Smooth muscle cell of the brain vasculature (primary cell): ENCODE measurements around the gene CYTH1.

ENCODE experiments used
- DNase-seq: peaks from one replicate; pipeline ENCODE4 v3.0.0-alpha.2; 2012; ENCODE audit warnings: low read depth, low spot score

CYTH1 gene

GRCh38 chr17:78804777-78805176 is 22.7 kb upstream of the CYTH1 start:
- DNase-seq, result no peak

GRCh38 chr17:78803186-78803845 is 21.2 kb upstream of the CYTH1 start:
- no peak for DNase-seq

- no peak for DNase-seq
Measured at GRCh38 chr17:78802459-78802858, 20.4 kb upstream of the CYTH1 start.

- DNase-seq, result no peak
Measured at GRCh38 chr17:78802008-78802407, 19.9 kb upstream of the CYTH1 start.

GRCh38 chr17:78800132-78800931 is 18.3 kb upstream of the CYTH1 start:
- no peak for DNase-seq

- DNase-seq, result no peak
Measured at GRCh38 chr17:78798695-78799559, 16.9 kb upstream of the CYTH1 start.

- DNase-seq, result no peak
Measured at GRCh38 chr17:78797691-78798585, 15.9 kb upstream of the CYTH1 start.

- no peak for DNase-seq
Measured at GRCh38 chr17:78797213-78797612, 15.1 kb upstream of the CYTH1 start.

- no peak for DNase-seq
Measured at GRCh38 chr17:78796517-78796900, 14.4 kb upstream of the CYTH1 start.

- DNase-seq, result no peak
Measured at GRCh38 chr17:78795861-78796516, 13.9 kb upstream of the CYTH1 start.

GRCh38 chr17:78794864-78795640 is 13.0 kb upstream of the CYTH1 start:
- no peak for DNase-seq

GRCh38 chr17:78794399-78794798 is 12.3 kb upstream of the CYTH1 start:
- DNase-seq, result no peak

GRCh38 chr17:78793968-78794367 is 11.9 kb upstream of the CYTH1 start:
- DNase-seq, result no peak

GRCh38 chr17:78793415-78793814 is 11.3 kb upstream of the CYTH1 start:
- DNase-seq, result no peak

- no peak for DNase-seq
Measured at GRCh38 chr17:78791840-78792709, 10.0 kb upstream of the CYTH1 start.

GRCh38 chr17:78790552-78790951 is 8.5 kb upstream of the CYTH1 start:
- no peak for DNase-seq

GRCh38 chr17:78789663-78790181 is 7.6 kb upstream of the CYTH1 start:
- no peak for DNase-seq

GRCh38 chr17:78789149-78789662 is 7.1 kb upstream of the CYTH1 start:
- DNase-seq, result no peak

GRCh38 chr17:78788451-78788850 is 6.4 kb upstream of the CYTH1 start:
- DNase-seq, result no peak
